Measurements from ENCODE around the gene MYO3A. TPM values are rescaled to one million over a fixed set of nuclear protein-coding genes. Genes with fewer than 3 reads are reported as not detected.

Gene MYO3A
- total RNA-seq, 1 donor from 2014 or later = not detected

DNA sequence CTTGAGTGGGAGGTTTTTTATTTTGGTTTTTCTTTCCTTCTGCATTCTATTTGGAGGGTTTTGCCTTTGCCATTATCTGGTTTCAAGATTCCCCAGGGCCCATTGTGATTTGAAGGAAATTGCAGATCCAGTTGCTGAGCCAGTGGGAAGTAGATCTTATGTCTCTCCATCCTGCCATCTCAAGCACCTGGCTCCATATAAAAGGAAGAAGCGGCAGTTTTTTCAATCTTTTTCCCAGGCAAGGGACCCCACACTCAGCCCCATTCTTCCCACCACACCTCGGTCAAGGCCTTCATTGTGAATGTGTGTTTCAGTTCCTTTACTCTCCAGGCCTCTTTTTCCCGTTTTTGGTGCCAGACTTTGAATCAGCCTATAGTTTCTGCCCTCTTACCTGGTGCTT, 95.8 kb downstream of the MYO3A start:
- H3K27ac ChIP-seq = no peak overlapping the region
- TF ChIP-seq, protein P1, sequence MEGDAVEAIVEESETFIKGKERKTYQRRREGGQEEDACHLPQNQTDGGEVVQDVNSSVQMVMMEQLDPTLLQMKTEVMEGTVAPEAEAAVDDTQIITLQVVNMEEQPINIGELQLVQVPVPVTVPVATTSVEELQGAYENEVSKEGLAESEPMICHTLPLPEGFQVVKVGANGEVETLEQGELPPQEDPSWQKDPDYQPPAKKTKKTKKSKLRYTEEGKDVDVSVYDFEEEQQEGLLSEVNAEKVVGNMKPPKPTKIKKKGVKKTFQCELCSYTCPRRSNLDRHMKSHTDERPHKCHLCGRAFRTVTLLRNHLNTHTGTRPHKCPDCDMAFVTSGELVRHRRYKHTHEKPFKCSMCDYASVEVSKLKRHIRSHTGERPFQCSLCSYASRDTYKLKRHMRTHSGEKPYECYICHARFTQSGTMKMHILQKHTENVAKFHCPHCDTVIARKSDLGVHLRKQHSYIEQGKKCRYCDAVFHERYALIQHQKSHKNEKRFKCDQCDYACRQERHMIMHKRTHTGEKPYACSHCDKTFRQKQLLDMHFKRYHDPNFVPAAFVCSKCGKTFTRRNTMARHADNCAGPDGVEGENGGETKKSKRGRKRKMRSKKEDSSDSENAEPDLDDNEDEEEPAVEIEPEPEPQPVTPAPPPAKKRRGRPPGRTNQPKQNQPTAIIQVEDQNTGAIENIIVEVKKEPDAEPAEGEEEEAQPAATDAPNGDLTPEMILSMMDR (IDR thresholded peaks at IDR 0.05) = no peak
- no peak for DNase-seq (ENCODE audit: low spot score in 2 of 2)
- intact Hi-C loops (cut with DNase I) = no loop called here
- no peaks in the 10 kb centered on the region for H3K4me1 ChIP-seq
- no peaks in the 10 kb centered on the region for H3K9me3 ChIP-seq
- no peak overlapping the region for H3K4me3 ChIP-seq
- H3K36me3 ChIP-seq = no peaks in the 10 kb centered on the region
- H3K27me3 ChIP-seq = no peaks in the 10 kb centered on the region

DNA sequence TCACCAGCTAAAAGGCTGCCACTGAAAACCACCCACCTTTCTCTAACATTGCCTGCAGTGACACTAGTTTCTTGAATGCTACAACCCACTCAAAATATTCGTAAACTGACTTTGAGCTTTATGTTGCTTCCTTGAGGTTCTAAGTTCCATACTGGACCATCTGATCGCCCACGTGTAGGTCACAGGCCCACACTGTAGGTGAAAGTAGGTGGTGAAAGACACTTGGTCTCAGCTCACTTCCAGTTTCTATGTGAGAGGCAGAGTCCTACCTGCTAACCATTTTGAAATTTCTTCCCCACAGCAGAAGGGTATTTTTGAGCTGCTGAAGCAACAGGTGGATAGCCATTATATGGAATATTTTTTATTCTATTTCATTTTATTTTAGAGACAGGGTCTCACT, 97.3 kb downstream of the MYO3A start:
- DNase-seq (ENCODE audit: low spot score in 2 of 2) = no peak
- H3K27ac ChIP-seq = no peak overlapping the region
- no peak overlapping the region for H3K4me3 ChIP-seq
- intact Hi-C loops (cut with DNase I) = no loop called here
- no peaks in the 10 kb centered on the region for H3K9me3 ChIP-seq
- no peaks in the 10 kb centered on the region for H3K4me1 ChIP-seq
- H3K36me3 ChIP-seq = no peaks in the 10 kb centered on the region
- TF ChIP-seq, protein P1 (IDR thresholded peaks at IDR 0.05) = no peak
- H3K27me3 ChIP-seq = no peaks in the 10 kb centered on the region

DNA sequence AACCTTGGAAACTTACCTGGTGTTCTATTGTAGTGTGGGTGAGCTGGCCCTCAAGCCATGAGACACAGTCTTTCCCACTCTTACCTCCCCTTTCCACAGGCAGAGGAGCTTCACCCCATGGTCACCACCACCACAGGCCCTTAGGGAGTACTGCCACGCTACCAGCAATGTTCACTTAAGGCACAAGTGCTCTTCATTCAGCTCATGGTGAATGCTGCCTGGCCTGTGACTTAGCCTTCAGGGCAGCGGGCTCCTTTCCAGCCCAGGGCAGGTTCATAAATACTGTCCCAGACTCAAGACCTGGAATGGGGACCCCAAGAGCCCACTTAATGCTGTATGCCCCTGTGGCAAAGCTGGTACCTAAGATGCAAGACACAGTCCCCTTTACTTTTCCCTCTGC, 109.4 kb downstream of the MYO3A start:
- intact Hi-C loops (cut with DNase I) = no loop called here

DNA sequence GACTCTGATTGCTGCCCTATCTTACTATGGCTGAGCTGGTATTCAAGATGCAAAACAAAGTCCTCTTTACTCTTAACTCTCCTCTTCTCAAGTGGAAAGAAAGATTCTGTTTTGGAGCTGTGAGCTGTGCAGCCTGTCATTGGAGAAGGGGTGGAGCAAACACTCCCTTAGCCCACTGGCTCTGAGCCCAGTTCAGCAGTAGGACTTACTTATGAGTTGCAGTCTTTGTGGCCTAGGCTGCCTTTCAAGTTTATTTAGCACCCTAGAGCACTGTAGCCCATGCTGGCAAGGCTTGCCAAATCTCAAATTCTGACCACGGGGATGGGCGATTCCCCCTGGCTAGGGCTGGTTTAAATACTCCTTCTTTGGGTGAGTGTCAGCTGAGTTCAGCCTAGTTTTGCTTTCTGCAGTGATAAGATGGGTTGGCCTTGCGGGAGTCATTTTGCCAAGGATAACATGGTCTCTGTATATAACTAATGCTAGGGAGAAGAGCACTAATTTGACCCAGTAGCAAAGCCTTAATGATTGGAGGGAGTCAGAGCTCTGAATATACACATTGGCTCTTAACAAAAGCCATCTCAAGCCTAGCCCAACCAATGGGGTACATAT, 110.2 kb downstream of the MYO3A start:
- Histone ChIP-seq H3K4me1 (peaks cover 0 to 14% of the 10 kb centered on the region in 2 donors), H3K4me3 (no peak overlapping the region), H3K27ac (peak overlapping the region; percentile 71 to 76), H3K27me3 (no peaks in the 10 kb centered on the region), H3K9me3 (no peaks in the 10 kb centered on the region), H3K36me3 (no peaks in the 10 kb centered on the region)
- TF ChIP-seq, protein P1 (IDR thresholded peaks at IDR 0.05) = no peak
- no peak for DNase-seq (ENCODE audit: low spot score in 2 of 2)
- intact Hi-C loops (cut with DNase I) = no loop called here

More for the DNA sequence above, 109.4 kb downstream of the MYO3A start:
- H3K9me3 ChIP-seq = no peaks in the 10 kb centered on the region
- no peak for DNase-seq (ENCODE audit: low spot score in 2 of 2)
- H3K4me1 ChIP-seq = peaks cover 0 to 14% of the 10 kb centered on the region in 2 donors
- H3K36me3 ChIP-seq = no peaks in the 10 kb centered on the region
- peak overlapping the region; percentile 71 to 76 for H3K27ac ChIP-seq
- TF ChIP-seq, protein P1 (IDR thresholded peaks at IDR 0.05) = no peak
- no peaks in the 10 kb centered on the region for H3K27me3 ChIP-seq
- no peak overlapping the region for H3K4me3 ChIP-seq

DNA sequence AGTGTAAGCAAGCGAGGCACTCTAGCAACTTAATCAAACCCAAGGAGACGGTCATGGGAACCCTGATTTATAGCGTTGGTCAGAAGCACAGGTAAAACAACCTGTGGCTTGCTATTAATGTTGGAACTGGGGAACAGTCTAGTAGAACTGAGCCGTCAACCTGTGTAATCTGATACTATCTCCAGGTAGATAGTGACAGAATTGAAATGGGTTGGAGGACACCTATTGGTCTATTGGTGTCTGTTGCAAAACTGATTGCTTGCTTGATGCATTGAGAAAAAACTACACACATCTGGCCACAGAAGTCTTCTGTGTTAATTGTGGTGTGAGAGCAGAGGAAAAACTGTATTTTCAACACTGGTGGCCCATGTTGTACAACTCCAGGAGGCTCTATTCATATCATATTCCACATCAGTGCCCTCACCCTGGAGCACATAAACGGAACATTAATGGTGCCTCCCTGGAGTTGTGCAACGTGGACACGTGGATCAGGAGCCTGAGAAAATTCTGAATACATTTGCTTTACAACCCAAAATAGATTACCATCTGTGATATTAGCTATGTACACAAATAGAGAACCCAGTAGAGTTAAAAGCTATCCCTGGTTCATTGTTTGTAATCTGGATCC, 112.2 kb downstream of the MYO3A start:
- peaks cover 0 to 14% of the 10 kb centered on the region in 2 donors for H3K4me1 ChIP-seq
- H3K9me3 ChIP-seq = no peaks in the 10 kb centered on the region
- no peaks in the 10 kb centered on the region for H3K27me3 ChIP-seq
- H3K27ac ChIP-seq = no peak overlapping the region
- H3K36me3 ChIP-seq = no peaks in the 10 kb centered on the region
- TF ChIP-seq, protein P1 (IDR thresholded peaks at IDR 0.05) = no peak
- H3K4me3 ChIP-seq = no peak overlapping the region
- DNase-seq (ENCODE audit: low spot score in 2 of 2) = no peak
- intact Hi-C loops (cut with DNase I) = no loop called here
